Activated T-cell treated with anti-CD3 and anti-CD28 coated beads, Interleukin-2, amount 50 U/mL, for 48 hours (primary cell): Measurements from ENCODE around the gene COX6B2.

Source experiments
- DNase-seq, 2 experiments: peaks; one replicate each; pipeline ENCODE4 v3.0.0-alpha.2; 2020

The COX6B2 gene

GRCh38 chr19:55383279-55384130 is 29.0 kb upstream of the COX6B2 start:
- DNase-seq, result peak; percentile 63

DNA sequence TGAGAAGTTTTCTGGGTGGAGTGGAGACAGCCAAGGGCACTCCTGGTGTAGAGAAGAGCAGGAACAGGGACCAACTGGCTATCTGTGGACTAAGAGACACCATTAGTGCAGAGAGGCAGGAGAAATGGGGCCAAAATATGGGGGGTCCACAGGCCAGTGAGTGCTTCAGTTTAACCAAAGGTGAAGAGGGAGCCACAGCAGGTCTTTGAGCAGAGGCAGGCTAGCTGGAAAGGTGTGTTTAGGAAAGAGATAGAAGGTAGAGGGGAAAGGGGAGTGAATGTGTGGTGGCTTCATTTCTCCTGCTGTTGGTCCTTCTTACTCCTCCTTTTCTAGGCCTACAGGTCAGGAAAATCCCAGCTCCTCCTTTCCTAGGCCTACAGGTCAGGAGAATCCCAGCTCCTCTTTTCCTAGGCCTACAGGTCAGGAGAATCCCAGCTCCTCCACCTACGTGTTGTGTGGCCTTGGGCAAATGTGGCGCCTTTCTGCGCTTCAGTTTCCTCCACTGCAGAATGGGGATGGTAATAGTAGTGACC is 28.1 kb upstream of the COX6B2 start:
- no peak for DNase-seq

GRCh38 chr19:55382013-55382412 is 27.5 kb upstream of the COX6B2 start:
- DNase-seq, result no peak

GRCh38 chr19:55379174-55379573 is 24.7 kb upstream of the COX6B2 start:
- no peak for DNase-seq

DNA sequence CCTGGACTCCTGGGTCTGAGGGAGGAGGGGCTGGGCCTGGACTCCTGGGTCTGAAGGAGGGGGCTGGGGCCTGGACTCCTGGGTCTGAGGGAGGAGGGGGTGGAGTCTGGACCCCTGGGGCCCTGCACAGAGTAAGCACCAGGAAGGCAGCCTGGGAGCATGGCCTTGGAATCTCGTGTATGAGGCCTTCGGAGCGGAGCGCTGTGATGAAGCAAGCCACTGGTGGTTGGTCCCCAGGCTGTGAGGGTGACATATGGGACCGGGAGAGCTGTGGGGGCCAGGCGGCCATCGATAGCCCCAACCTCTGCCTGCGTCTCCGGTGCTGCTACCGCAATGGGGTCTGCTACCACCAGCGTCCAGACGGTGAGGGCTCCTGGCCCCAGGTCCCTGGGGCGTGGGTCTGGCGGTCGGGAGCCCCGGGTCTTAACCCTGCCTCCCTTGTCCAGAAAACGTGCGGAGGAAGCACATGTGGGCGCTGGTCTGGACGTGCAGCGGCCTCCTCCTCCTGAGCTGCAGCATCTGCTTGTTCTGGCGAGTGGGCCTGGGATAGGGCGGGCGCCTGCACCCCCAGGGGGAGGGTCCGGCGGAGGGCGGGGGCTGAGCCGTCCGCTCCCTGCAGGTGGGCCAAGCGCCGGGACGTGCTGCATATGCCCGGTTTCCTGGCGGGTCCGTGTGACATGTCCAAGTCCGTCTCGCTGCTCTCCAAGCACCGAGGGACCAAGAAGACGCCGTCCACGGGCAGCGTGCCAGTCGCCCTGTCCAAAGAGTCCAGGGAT is 23.0 kb upstream of the COX6B2 start:
- DNase-seq, result no peak

- no peak for DNase-seq
These were observed 21.9 kb upstream of the COX6B2 start, which contains the start of gene TMEM190 for GRCh38 chr19:55376241-55376933. TMEM190 (plus strand) TSS chr19:55376826; CDS start chr19:55376854, 28 bp downstream.

DNA sequence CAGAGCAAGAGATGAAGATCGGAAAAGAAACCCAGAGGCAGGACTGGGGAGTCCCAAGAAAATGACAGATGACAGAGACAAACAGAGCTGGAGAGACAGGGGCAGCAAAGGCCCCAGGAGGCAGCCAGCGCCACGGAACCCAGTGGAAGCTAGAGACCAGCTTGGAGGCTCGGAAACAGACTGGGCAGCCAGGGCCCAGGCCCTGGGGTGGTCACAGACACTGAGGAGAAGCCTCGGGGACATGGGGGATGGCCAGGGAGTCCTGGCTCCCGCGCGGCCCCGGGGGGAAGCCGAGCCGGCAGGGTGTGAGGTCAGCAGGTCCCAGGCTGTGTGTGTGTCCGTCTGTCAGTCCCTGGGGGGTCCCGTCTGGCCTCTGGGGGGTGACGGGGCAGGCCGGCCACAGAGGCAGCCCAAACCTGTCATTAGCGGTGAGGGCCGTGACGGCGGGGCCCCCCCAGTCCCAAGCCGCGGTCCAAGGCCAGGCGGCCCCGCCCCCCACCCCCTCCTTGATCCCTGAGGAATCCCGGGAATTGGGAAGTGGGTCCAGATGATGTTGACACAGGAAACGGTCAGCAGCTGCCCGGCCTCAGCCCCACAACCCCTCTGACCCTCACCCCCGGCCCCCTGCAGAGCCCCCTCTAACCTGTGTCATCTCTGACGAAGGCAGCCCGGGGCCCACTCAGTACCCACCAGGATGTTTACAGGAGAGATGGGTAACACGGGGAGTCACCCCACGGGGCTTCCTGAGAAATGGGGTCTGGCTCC is 19.7 kb upstream of the COX6B2 start:
- no peak for DNase-seq

DNA sequence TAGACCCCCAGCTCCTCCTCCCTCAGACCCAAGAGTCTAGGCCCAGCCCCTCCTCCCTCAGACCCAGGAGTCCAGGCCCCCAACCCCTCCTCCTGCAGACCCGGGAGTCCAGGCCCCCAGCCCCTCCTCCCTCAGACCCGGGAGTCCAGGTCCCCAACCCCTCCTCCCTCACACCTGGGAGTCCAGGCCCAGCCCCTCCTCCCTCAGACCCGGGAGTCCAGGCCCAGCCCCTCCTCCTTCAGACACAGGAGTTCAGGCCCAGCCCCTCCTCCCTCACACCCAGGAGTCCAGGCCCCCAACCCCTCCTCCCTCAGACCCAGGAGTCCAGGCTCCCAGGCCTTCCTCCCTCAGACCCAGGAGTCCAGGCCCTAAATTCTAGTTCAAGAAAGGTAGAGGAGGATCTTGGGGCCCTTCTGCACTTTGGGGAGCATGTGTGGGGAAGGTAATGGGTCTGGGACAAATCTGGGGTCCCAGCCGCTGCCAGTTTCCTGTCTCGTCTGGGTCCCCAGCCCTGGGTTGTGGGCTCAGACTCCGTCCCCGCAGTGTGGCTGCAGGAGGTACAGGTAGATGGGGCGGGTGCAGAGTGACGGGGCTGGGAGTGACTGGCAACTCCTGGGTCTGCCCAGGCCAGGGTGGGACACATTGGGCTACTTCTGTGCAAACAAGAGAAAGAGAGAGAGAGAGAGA is 18.9 kb upstream of the COX6B2 start:
- DNase-seq, result no peak

DNA sequence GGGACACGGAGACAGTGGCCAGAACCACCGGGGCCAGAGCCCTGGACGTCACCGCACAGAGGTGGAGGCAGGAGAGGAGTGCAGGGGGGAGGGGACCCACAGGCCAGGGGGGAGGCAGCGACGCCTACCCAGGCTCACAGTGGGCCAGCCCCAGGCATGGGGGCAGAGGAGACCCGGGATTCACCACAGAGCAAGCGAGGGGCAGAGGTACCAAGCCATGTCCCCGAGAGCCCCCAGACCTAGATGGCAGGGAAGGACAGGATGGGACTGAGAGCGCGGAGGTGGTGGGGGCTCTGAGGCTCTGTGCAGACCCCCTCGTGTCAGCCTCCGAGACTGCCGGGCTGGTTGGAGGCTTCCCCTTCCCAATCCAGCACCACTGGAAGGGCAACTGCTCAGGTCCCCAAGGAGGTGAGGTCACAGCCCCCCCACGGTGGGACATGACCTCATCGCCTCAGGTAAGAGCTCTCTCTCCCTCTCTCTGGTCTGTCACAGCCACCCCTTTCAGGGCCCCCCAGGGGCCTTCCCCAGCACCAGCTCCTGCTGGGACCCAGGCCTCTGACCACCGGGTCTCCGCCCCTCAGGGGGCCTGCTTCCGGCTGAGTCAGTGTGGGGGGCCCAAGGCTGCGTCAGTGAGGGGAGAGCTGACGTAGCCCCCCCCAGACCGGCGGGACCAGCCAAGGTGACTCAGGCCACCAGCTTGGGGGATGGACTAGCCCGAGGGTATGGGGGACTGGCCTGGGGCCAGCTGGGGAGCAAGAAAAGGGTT is 18.0 kb upstream of the COX6B2 start:
- DNase-seq, result peak in 1 of 2 experiments; percentile 54

GRCh38 chr19:55370305-55370988 is 15.9 kb upstream of the COX6B2 start, which contains the start of gene IL11:
IL11 (minus strand) TSS chr19:55370463; CDS start chr19:55370310, 153 bp downstream.
- no peak for DNase-seq

DNA sequence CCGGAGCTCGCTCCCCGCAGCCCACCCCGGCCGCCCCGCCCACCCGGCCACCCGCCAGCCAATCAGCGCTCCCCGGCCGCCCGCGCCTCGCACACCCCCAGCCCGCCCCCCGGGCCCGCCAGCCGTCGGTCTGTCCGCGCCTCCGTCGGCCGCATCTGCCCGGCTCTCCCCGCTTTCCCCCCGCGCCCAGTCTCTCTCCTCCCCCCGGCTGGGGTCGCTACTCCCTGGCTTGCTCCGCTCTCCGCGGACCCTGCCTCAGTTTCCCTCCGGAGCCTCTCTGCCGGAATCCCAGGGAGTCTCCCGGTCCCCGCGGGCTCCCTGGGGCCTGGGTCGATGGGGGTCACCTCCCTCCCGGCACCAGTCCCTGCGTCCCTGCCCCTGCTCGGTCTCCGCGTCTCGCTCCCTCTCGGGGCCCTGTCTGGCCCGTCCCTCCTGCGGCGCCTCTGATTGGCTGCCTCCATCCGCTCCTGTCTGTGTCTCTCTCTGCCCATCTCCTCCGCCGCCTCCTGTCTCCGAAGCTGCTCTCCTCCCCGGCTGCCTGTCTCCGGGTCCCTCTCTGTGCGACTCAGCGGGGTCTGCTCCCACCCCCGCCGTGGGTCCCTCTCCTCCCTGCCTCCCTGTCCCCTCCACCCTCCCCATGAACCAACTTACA is 15.3 kb upstream of the COX6B2 start:
- peak; percentile 54 to 64 for DNase-seq

DNA sequence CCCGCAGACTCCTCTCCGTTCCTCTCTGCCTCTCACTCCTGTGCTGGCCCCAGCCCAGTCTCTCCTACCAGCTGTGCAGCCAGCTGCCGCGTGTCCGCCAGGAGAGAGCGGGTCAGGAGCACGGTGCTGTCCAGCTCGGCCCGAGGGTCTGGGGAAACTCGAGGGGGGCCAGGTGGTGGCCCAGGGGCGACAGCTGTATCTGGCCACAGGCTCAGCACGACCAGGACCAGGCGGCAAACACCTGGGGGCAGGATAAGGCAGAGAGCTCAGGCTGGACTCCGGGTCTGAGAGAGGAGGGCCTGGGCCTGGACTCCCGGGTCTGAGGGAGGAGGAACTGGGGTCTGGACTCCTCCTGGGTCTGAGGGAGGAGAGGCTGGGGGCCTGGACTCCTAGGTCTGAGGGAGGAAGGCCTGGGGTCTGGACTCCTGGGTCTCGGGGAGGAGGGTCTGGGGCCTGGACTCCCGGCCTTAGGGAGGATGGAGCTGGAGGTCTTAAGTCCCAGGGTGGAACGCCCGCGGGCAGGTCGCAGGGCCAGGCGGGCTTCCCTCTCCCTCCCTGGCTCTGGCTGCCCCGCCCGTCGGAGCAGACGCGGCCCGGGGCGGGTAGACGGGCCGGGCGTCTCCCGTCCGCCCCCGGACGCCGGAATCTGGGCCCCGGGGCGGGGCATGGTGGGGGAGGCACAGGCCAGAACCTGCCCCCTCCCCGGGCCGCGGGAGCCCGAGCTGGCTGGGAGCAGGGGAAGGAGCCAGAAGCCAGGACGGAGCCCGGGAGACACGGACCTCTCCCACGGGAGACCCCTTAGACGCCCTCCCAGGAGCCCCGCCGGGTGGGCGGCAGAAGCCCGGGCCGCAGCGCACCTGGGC is 14.4 kb upstream of the COX6B2 start:
- peak in 1 of 2 experiments; percentile 55 for DNase-seq

GRCh38 chr19:55368106-55368505 is 13.6 kb upstream of the COX6B2 start:
- no peak for DNase-seq

- no peak for DNase-seq
These were observed 12.3 kb upstream of the COX6B2 start for GRCh38 chr19:55366790-55367189.

DNA sequence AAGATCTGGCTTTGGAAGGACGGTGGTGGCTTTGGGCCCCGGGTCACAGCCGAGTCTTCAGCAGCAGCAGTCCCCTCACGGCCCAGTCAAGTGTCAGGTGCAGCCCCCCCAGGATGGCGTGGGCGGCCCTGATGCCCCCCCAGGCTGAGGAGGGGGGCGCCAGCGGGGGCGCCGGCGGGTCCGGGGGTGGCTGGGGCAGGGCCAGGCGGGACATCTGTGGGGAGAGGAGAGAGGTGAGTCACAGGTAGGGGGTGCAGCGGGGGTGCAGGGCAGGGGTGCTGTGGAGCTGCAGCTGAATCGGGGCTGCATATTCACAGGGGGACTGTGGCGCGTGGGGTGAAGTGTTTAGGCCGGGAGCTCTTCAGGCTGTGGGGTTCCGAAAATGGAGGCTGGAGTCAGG is 11.4 kb upstream of the COX6B2 start:
- no peak for DNase-seq

GRCh38 chr19:55365245-55365644 is 10.7 kb upstream of the COX6B2 start:
- no peak for DNase-seq

DNA sequence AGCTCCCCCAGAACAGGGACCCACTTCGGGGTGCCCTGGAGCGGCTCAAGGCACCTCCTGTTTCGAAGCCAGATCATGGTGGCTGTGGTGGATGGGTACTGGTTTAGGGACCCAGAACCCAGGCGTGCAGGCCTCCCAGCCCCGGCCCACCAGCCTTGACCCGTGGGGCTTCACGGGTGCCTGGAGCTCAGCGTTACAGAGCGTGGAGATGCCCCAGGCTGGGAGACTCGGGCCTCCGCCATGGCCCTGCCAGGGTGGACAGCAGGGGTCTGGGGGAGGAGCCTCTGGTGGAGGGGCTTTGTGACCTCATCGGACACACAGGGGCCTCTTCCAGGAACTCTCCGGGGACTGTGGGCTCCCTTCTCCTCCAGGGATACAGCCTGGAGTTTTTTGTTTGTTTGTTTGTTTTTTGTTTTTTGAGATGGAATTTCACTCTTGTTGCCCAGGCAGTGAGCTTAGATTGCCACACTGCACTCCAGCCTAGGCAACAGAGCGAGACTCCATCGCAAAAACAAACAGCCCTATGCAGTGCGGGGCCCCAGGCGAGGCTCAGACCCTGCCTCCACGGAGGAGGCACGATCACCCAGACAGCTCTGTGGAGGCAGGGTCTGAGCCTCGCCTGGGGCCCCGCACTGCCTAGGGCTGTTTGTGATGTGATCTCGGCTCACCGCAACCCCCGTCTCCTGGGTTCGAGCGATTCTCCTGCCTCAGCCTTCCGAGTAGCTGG is 8.6 kb upstream of the COX6B2 start, which contains the start of gene GARIN5B:
Gene GARIN5B, minus strand, starts transcription at position 271 of the 727 bp plus-strand sequence. Its CDS starts 194 bp downstream, at position 77.
- no peak for DNase-seq
